HG03196 (cell line): ENCODE measurements around the gene GPR108.

Experiments
- ATAC-seq: cut with Tn5 transposase; IDR thresholded peaks from one replicate; pipeline ENCODE4 v1.9.1; 2021; ENCODE audit not compliant: unreplicated experiment

Gene GPR108

DNA sequence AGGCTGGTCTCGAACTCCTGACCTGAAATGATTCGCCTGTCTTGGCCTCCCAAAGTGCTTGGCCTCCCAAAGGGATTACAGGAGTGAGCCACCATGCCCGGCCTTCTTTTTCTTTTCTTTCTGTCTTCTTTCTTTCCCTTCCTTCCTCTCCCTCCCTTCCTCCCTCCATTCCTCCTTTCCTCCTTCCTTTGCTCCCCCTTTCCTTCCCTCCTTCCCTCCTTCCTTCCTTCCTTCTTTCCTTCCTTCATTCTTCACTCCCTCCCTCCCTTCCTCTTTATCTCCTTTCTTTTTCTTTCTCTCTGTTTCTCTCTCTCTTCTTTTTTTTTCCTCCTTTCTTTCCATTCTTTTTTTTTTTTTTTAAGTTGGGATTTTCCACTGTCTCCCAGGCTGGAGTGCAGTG lies 29.0 kb downstream of the GPR108 start:
- ATAC-seq: no peak

- ATAC-seq: no peak
Observed at GRCh38 chr19:6707658-6708018, 29.7 kb downstream of the GPR108 start.

DNA sequence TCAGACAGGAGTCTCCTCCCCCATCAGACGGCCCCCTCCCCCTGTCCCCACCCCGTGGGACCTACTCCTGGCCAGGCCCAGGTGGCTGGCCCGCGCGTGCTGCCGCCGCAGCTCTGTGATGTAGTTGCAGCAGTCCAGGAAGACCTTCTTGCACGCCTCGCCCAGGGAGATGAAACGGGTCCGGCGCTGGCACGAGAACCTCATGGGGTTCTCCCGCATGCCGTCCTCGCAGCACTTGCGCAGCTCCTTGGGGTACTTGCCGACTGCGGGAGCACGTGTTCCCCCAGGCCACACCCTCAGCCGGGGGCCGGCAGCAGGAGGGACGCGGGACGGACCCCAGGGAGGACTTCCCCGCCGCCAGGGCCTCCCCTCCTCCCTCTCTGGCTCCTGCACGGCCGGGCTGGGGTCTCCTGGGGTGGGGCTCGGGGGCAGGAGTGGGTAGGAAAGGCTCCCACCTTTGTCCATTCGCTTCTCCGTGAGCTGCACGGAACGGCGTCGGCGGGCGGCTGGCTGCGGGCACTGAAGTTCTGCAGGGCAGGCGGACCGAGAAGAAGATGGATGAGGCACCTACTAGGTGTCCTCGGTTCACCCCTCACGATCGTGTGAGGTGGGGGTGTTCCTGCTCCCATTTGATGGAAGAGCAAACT lies 30.2 kb downstream of the GPR108 start:
- no peak for ATAC-seq

DNA sequence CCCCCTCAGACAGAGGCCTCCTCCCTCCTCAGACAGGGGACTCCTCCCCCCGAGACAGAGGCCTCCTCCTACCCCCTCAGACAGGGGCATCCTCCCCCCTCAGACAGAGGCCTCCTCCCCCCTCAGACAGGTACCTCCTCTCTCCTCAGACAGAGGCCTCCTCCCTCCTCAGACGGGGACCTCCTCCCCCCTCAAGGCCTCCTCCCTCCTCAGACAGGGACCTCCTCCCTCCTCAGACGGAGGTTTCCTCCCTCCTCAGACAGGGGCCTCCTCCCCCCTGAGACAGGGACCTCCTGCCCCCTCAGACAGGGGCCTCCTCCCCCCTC lies 30.8 kb downstream of the GPR108 start:
- no peak for ATAC-seq

GRCh38 chr19:6705931-6706632 lies 31.3 kb downstream of the GPR108 start:
- no peak for ATAC-seq

DNA sequence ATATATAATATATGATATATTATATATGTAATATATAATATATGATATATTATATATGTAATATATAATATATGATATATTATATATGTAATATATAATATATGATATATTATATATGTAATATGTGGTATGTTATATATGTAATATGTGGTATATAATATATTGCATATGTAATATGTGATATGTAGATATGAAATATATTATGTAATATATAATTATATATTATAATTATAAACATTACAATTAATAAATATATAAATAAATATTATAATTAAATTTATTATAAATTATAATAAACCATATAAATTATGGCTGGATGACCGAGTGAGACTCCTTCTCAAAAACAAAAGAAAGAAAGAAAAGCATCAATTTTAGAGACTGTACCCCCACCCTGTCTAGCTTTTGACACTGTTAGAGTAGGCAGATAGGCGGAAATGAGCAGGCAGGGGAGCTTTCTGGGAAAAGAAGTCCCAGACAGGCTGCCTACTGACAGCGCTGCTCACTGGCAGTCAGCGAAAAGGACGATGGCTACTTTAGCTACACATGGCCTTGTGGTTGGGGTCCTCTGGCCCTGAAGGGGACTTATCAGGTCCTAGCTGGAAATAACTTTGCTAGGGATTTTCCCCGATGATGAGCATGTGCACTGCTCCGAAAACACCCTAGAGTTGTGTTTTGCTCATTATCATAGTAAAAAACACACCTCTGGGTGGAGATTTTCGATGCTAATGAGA lies 36.6 kb downstream of the GPR108 start:
- ATAC-seq: no peak

DNA sequence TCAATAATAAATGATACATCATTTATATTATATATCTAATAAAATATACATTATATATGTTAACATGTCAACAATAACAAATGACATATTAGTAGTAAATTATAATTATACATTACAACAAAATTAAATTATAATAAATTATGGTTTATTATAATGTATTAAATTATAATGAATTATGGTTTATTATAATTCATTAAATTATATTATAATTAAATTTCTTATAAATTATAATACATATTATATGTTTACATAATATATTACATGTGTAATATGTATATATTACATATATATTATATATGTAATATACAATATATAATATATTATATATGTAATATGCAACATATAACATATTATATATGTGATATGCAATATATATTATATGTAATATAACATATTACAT lies 37.4 kb downstream of the GPR108 start:
- no peak for ATAC-seq

- ATAC-seq: no peak
Observed at GRCh38 chr19:6697291-6697690, 40.1 kb downstream of the GPR108 start.

- ATAC-seq: no peak
Observed at GRCh38 chr19:6696239-6696820, 41.0 kb downstream of the GPR108 start.

DNA sequence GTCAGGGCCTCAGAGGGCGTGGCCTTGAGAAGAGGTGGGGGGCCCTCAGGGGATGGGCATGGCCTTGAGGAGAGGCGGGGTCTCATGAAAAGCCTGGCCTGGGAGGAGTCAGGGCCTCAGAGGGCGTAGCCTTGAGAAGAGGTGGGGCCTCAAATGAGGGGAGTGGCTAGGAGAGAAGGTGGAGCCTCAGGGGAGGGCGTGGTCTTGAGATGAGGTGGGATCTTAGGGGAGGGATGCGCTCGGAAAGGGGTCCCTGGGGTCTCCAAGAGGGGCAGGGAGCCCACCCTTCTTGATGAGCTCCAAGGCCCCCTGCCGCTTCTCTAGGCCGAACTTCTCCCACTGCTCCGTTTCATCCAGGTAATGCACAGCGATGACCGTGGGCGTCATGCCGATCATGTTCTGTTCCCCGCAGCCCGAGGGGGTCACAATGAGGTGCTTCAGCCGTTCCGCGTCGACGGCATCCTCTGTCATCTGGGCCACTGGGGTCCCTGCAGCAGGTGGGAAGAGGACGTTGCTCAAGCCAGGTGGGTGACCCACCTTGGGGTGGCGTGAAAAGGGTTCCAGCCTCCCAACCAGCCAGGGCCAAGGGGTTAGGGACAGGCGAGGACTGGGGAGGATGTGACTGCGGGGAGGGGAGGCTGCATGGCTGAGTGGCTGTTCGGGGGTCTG lies 43.1 kb downstream of the GPR108 start:
- no peak for ATAC-seq

DNA sequence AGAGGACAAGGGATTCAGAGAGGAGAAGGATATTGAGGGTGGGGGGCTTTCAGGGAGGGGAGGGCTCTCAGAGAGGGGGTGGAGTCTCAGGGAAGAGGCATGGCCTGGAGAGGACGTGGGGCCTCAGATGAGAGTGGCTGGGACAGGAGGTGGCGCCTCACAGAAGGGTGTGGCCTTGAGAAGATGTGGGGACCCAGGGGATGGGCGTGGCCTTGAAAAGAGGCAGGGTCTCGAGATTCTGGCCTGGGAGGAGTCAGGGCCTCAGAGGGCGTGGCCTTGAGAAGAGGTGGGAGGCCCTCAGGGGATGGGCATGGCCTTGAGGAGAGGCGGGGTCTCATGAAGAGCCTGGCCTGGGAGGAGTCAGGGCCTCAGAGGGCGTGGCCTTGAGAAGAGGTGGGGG lies 43.7 kb downstream of the GPR108 start:
- no peak for ATAC-seq

DNA sequence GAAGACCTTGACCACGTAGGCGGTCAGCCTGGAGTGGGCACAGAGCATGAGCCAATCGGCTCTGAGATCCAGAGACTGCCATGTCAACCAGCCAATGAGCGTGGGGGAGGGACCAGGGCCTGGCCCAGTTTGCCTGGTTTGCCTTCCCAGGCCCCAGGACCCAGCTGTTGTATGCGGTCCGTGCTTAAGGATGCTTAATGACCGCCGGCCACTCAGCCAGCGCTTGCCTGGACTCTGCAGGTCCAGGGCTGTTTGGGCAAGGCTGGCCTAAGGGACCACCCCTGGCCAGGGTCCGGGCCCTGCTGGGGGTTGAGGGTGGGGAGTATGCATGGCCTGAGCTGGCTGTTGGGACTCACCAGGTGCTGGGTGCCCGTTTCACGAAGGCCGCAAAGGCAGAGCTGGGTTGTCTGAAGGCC lies 44.3 kb downstream of the GPR108 start:
- no peak for ATAC-seq

GRCh38 chr19:6692027-6692426 lies 45.4 kb downstream of the GPR108 start:
- no peak for ATAC-seq

DNA sequence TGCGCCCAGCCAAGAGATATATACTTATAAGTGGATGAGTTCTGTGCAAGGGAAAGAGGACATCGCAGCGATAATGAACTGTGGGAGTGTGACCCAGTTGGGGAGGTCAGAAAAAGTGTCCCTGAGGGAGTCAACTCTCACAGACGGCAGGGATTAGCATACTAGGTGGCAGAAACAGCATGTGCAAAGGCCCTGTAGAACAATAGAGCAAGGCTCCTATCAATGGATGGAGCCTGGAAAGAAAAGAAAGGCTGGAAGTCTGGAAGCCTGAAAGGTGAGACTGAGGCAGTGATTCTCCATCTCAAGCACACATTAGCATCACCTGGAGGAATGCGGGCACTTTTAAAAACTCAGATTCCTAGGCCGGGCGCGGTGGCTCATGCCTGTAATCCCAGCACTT lies 46.0 kb downstream of the GPR108 start:
- no peak for ATAC-seq

- ATAC-seq: no peak
Observed at GRCh38 chr19:6690160-6690885, 47.1 kb downstream of the GPR108 start.

DNA sequence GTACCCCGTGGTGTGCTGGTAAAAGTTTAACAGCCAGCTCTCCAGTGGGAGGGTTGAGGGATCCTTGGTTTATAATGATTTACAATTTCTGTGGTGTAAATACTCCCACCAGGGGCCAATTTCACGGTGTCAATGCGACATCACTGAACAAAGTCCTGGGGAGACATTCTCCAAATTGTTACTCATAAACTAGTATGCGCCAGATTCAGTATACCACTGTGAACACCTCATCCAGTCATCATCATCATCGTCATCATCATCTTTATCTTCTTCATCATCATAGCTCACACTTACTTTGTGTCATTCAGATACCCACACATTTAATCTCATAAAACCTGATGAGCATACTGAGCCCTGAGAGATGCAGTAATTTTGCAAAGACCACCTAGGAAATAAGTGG lies 50.3 kb downstream of the GPR108 start:
- no peak for ATAC-seq

- ATAC-seq: no peak
Observed at GRCh38 chr19:6686628-6686975, 50.8 kb downstream of the GPR108 start.

DNA sequence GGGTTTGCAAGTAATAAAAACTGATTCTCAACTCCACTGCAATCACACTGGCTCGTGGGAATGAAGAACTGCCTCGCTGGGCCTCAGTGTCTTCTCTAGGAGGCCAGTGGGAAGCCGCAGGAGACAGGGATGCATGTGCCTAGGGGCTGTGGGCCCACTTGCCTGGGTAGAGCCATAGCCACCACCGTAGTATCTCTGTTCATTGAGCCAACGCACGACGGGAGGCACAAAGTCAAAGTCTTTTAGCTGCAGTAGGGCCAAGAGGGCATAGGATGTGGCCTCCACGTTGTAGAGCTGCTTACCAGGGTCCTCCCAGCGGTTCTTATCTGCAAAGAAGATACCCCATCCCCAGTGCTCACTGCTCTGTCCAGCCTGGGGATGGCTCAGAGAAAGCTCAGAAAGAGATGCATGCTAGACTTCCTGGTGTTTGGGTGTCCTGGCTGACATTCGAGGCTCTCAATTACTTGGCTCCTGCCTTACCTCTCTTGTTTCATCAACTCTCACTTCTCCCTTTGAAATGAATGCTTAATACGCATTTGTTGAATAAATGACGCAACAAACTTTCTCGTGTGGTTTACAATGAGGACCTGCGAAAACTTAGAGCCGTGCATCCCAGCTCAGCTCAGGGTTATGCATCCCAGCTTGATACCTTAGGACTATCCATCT lies 51.3 kb downstream of the GPR108 start:
- no peak for ATAC-seq

- ATAC-seq: no peak
Observed at GRCh38 chr19:6685482-6685881, 51.9 kb downstream of the GPR108 start.

DNA sequence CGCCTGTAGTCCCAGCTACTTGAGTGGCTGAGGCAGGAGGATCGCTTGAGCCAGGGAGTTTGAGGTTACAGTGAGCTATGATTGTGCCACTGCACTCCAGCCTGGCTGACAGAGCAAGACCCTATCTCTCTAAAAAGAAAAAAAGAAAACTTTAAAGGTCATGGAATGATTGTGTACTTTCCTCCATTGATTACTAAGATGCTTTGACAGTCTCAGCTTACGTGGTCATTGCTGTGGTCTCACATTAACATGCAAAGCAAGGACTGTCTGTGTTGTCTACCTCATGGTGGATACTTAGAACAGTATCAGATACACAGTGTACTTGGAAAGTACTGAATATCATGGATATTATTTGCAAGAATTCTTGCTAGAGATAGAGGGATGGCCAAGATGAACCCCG lies 53.4 kb downstream of the GPR108 start:
- no peak for ATAC-seq
